ENCODE data around the gene AGER.

DNA sequence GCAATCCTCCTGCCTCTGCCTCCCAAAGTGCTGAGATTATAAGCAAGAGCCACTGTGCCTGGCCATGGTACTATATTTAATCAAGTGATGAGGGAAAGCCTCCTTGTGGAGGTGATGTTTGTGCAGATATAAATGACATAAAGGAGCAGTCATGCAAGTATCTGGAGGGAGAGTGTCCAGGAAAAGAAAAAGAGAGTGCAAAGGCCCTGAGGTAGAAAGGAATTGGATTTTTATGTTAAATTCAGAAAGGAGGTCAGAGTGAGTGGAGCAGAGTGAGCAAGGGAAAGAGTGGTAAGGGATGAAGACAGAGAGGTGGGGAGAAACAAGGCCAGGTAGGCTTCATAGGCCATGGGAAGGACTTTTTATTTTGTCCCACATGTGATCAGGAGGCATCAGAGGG, 46.6 kb downstream of the AGER start:
- TF ChIP-seq, protein P1, sequence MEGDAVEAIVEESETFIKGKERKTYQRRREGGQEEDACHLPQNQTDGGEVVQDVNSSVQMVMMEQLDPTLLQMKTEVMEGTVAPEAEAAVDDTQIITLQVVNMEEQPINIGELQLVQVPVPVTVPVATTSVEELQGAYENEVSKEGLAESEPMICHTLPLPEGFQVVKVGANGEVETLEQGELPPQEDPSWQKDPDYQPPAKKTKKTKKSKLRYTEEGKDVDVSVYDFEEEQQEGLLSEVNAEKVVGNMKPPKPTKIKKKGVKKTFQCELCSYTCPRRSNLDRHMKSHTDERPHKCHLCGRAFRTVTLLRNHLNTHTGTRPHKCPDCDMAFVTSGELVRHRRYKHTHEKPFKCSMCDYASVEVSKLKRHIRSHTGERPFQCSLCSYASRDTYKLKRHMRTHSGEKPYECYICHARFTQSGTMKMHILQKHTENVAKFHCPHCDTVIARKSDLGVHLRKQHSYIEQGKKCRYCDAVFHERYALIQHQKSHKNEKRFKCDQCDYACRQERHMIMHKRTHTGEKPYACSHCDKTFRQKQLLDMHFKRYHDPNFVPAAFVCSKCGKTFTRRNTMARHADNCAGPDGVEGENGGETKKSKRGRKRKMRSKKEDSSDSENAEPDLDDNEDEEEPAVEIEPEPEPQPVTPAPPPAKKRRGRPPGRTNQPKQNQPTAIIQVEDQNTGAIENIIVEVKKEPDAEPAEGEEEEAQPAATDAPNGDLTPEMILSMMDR (IDR thresholded peaks at IDR 0.05), result no peak
- TF ChIP-seq POLR2A (IDR thresholded peaks at IDR 0.05), result no peak
